Endodermal cell (in vitro differentiated cells): ENCODE data around the gene DUSP16. TPM values are rescaled to one million over a fixed set of nuclear protein-coding genes. Genes with fewer than 3 reads are reported as not detected.

Experiments used
- DNase-seq: peaks from one replicate; pipeline ENCODE4 v3.0.0-alpha.2; 2017
- H3K27ac ChIP-seq: 2 replicates; pipeline ENCODE4 v1.5.1; 2013; ENCODE audit warnings: mild to moderate bottlenecking, low read depth, low read length, moderate library complexity
- H3K27me3 ChIP-seq: 2 replicates; pipeline ENCODE4 v1.6.1; 2013; ENCODE audit warnings: mild to moderate bottlenecking, low read length, moderate library complexity; ENCODE audit not compliant: insufficient read depth, control insufficient read depth, poor library complexity, severe bottlenecking
- H3K36me3 ChIP-seq: 2 replicates; pipeline ENCODE4 v1.7.0; 2013; ENCODE audit warnings: mild to moderate bottlenecking, low read length, moderate library complexity; ENCODE audit not compliant: control insufficient read depth, insufficient read depth
- H3K4me1 ChIP-seq: one replicate; pipeline ENCODE4 v1.7.0; 2013; ENCODE audit warnings: low read length; ENCODE audit not compliant: control insufficient read depth, insufficient read depth
- H3K4me3 ChIP-seq: 2 replicates; pipeline ENCODE4 v1.5.1; 2013; ENCODE audit warnings: mild to moderate bottlenecking, low read length, moderate library complexity
- H3K9ac ChIP-seq: 2 replicates; pipeline ENCODE4 v1.6.1; 2013; ENCODE audit warnings: mild to moderate bottlenecking, low read length, moderate library complexity; ENCODE audit not compliant: poor library complexity, severe bottlenecking; ENCODE audit errors: extremely low read depth
- H3K9me3 ChIP-seq: 2 replicates; pipeline ENCODE4 v1.6.1; 2013; ENCODE audit warnings: mild to moderate bottlenecking, low read length, moderate library complexity; ENCODE audit not compliant: control insufficient read depth
- H3K27ac Mint-ChIP-seq: 2 replicates; pipeline ENCODE4 v1.8.0; 2020; ENCODE audit warnings: mixed read lengths
- H3K27me3 Mint-ChIP-seq: 2 replicates; pipeline ENCODE4 v1.8.0; 2021; ENCODE audit warnings: mild to moderate bottlenecking, mixed read lengths; ENCODE audit not compliant: insufficient read depth
- H3K36me3 Mint-ChIP-seq: 2 replicates; pipeline ENCODE4 v1.8.0; 2020; ENCODE audit warnings: low read depth, mixed read lengths
- H3K4me1 Mint-ChIP-seq: 2 replicates; pipeline ENCODE4 v1.8.0; 2020; ENCODE audit warnings: mixed read lengths
- H3K4me3 Mint-ChIP-seq: 2 replicates; pipeline ENCODE4 v1.8.0; 2020; ENCODE audit warnings: mild to moderate bottlenecking, moderate library complexity, mixed read lengths
- H3K9me3 Mint-ChIP-seq: 2 replicates; pipeline ENCODE4 v1.8.0; 2020; ENCODE audit warnings: mild to moderate bottlenecking, mixed read lengths
- WGBS, 2 experiments: methylation state at CpG; one replicate each; pipeline versions ENCODE4 v1.1.5 to v1.1.7; 2013; ENCODE audit warnings: missing lambda C conversion rate in 2 of 2, mixed read lengths in 1 of 2; ENCODE audit not compliant: insufficient coverage in 1 of 2, insufficient read length in 1 of 2; 5-methylcytosine and 5-hydroxymethylcytosine counted together
- long read RNA-seq, 4 experiments: library from polyadenylated mRNA in 2 of 4; library from RNA in 1 of 4; library from capped mRNA in 1 of 4; stranded (forward) in 3 of 4; unstranded in 1 of 4; transcript quantifications; one replicate each; pipeline ENCODE4 v2.0.0, GENCODE V29; 2020 to 2021; ENCODE audit warnings: inconsistent platforms in 1 of 4
- polyA plus RNA-seq, 2 experiments: library from polyadenylated mRNA; stranded (reverse); fragments of 50-300 nt; gene quantifications; one replicate each; pipeline ENCODE4 v1.2.3, GENCODE V29; 2013
- total RNA-seq, 2 donors: library from RNA; stranded (reverse); fragmentation: NEBNext Ultra II Directional in 1 of 2; extraction: Animal tissue kit (Norgen Biotek cat#: 25700) in 1 of 2; gene quantifications; 2 replicates in 1 of 2; 3 replicates in 1 of 2; pipeline ENCODE4 v1.2.1, GENCODE V29; 2021
- TF ChIP-seq, protein P1 (sequence below): fragments of 200-600 bp; sonication (generic); conservative IDR thresholded peaks from 2 replicates; pipeline ENCODE4 v1.5.0; 2021; ENCODE audit warnings: antibody characterized with exemption, mild to moderate bottlenecking

Gene DUSP16, protein sequence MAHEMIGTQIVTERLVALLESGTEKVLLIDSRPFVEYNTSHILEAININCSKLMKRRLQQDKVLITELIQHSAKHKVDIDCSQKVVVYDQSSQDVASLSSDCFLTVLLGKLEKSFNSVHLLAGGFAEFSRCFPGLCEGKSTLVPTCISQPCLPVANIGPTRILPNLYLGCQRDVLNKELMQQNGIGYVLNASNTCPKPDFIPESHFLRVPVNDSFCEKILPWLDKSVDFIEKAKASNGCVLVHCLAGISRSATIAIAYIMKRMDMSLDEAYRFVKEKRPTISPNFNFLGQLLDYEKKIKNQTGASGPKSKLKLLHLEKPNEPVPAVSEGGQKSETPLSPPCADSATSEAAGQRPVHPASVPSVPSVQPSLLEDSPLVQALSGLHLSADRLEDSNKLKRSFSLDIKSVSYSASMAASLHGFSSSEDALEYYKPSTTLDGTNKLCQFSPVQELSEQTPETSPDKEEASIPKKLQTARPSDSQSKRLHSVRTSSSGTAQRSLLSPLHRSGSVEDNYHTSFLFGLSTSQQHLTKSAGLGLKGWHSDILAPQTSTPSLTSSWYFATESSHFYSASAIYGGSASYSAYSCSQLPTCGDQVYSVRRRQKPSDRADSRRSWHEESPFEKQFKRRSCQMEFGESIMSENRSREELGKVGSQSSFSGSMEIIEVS
- total RNA-seq = 10 to 100 TPM; 28.1 to 42.5 TPM
- 20.0 TPM for polyA plus RNA-seq (2013, experiment 1 of 2)
- 17.4 TPM for polyA plus RNA-seq (2013, experiment 2 of 2)
- long read RNA-seq, experiment 1, full-length matches to known transcripts = 2 of 6 reads
- long read RNA-seq, experiment 1, partial matches to known transcripts = 0 of 6 reads
- long read RNA-seq, experiment 1, other reads (novel, unspliced or antisense) = 4 of 6 reads
- long read RNA-seq, experiment 2, full-length matches to known transcripts = 4 of 11 reads
- long read RNA-seq, experiment 2, partial matches to known transcripts = 1 of 11 reads
- long read RNA-seq, experiment 2, other reads (novel, unspliced or antisense) = 6 of 11 reads
- long read RNA-seq, experiment 3, full-length matches to known transcripts = 24 of 39 reads
- long read RNA-seq, experiment 3, partial matches to known transcripts = 7 of 39 reads
- long read RNA-seq, experiment 3, other reads (novel, unspliced or antisense) = 8 of 39 reads
- long read RNA-seq, experiment 4, partial matches to known transcripts = 0 of 4 reads
- long read RNA-seq, experiment 4, other reads (novel, unspliced or antisense) = 4 of 4 reads

DNA sequence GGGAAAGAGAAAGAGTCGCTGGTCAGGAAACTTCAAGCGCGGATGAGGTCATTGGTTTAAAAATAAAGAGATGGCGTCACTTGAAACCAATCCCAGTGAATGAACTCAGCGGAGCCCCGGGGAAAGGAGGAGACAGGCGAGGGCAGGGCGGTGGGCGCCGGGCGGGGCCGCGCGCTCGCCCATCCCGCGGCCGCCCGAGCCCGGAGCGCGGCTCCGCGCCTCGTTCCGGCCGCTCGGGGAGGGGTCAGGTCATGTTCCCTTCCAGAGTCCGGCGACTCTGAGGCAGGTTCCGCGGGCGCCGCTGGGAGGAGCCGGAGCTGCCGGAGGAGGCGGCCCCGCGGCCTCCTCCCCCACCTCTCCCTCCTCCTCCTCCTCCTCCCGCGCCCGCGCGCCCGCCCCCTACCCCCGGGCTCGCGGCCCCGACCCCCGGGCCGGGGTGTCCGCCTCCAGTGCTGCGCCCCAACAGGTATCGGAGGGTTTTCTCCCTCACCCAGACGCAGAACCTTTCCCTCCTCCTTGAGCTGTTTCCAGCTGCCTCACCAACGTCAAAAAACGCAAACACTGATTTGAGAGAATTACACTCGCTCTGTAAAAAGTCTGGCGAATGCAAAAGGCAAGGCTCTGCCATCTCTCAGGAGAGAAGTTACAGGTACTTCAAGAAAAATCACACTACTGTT is at the start of gene DUSP16:
Gene DUSP16 (minus strand): TSS at position 279 of the 677 bp plus-strand sequence. CDS start 41,765 bp downstream, outside the sequence.
- Histone ChIP-seq H3K27me3 (no peaks in the 10 kb centered on the region), H3K4me1 (no peaks in the 10 kb centered on the region), H3K9me3 (peaks cover 18% of the 10 kb centered on the region), H3K36me3 (no peaks in the 10 kb centered on the region), H3K27ac (peak within 1 kb of the TSS; percentile 96), H3K9ac (peak within 1 kb of the TSS; percentile 83), H3K4me3 (peak within 1 kb of the TSS; percentile 98)
- Mint-ChIP-seq H3K27ac (peak within 1 kb of the TSS; percentile 97), H3K4me3 (peak within 1 kb of the TSS; percentile 86), H3K9me3 (peaks cover 24% of the 10 kb centered on the region), H3K36me3 (peaks cover 12% of the 10 kb centered on the region), H3K4me1 (peaks cover 30% of the 10 kb centered on the region), H3K27me3 (no peaks in the 10 kb centered on the region)
- WGBS, 2 experiments = 1 to 13% methylated on average over 5 to 52 of the region's 59 CpGs
- DNase-seq = peak; percentile 98
- TF ChIP-seq, protein P1, sequence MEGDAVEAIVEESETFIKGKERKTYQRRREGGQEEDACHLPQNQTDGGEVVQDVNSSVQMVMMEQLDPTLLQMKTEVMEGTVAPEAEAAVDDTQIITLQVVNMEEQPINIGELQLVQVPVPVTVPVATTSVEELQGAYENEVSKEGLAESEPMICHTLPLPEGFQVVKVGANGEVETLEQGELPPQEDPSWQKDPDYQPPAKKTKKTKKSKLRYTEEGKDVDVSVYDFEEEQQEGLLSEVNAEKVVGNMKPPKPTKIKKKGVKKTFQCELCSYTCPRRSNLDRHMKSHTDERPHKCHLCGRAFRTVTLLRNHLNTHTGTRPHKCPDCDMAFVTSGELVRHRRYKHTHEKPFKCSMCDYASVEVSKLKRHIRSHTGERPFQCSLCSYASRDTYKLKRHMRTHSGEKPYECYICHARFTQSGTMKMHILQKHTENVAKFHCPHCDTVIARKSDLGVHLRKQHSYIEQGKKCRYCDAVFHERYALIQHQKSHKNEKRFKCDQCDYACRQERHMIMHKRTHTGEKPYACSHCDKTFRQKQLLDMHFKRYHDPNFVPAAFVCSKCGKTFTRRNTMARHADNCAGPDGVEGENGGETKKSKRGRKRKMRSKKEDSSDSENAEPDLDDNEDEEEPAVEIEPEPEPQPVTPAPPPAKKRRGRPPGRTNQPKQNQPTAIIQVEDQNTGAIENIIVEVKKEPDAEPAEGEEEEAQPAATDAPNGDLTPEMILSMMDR = peak; percentile 58

DNA sequence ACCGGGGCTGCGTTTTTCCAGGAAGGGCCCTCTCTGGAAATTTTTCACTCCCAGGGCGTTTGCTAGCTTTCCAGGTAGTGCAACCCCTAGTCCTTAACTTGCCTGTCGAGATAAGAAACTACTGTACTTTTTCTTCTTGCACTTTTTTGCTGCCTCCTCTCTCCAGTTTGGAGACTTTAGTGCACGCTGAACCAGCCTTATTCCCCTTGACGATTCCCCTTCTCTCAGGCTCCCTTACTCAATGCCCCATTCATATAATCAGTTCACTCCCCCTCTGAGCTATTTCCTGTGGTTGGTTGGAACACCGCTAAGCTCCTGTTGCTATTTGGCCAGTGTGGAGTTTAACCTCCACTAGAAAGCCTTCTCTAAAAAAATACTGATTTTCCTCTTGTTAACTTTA is 49.7 kb upstream of the DUSP16 start:
- no peaks in the 10 kb centered on the region for H3K36me3 ChIP-seq
- Mint-ChIP-seq H3K36me3 (peaks cover 17% of the 10 kb centered on the region), H3K27me3 (no peaks in the 10 kb centered on the region), H3K4me1 (peaks cover 23% of the 10 kb centered on the region), H3K9me3 (peaks cover 7% of the 10 kb centered on the region), H3K4me3 (peak overlapping the region; percentile 83), H3K27ac (peak overlapping the region; percentile 86)
- WGBS, 2 experiments = 4 to 6% methylated on average over 7 of the region's 7 CpGs
- DNase-seq = no peak
- no peaks in the 10 kb centered on the region for H3K9me3 ChIP-seq
- H3K27me3 ChIP-seq = no peaks in the 10 kb centered on the region
- H3K9ac ChIP-seq = peak overlapping the region; percentile 70
- no peaks in the 10 kb centered on the region for H3K4me1 ChIP-seq
- TF ChIP-seq, protein P1 = no peak
- H3K27ac ChIP-seq = peak overlapping the region; percentile 87
- peak overlapping the region; percentile 89 for H3K4me3 ChIP-seq
